HUDEP-2 (cell line): ENCODE results near the gene HSPA1L.
A peak's percentile ranks its signal among the peaks of the same experiment; 100 is the strongest.
"Not testable (repeated sequence)": the region's sequence is repeated elsewhere in the genome, so short reads cannot be mapped to it uniquely, and the experiment has no call there.

ENCODE experiments used
- DNase-seq, 76 experiments: peaks; one replicate each; lab custom pipeline; 2025; ENCODE audit not compliant: unreplicated experiment in 76 of 76; lab: John Stamatoyannopoulos, UW

HSPA1L gene

GRCh38 chr6:31817133-31817928 is 2.2 kb upstream of the HSPA1L start:
- DNase-seq, result not testable (repeated sequence)

- DNase-seq, result peak in 70 of 76 experiments; percentile 36 to 89 (median 73)
Observed at GRCh38 chr6:31814677-31815024, 432 bp downstream of the HSPA1L start.

GRCh38 chr6:31813465-31813849 is 1.6 kb downstream of the HSPA1L start:
- no peak for DNase-seq

- DNase-seq, result no peak
Observed at GRCh38 chr6:31811645-31812044, 3.4 kb downstream of the HSPA1L start.

- DNase-seq, result not testable (repeated sequence)
Observed at GRCh38 chr6:31808599-31808998, 6.5 kb downstream of the HSPA1L start.

- peak in 73 of 76 experiments; percentile 84 to 99 (median 97) for DNase-seq
Observed at GRCh38 chr6:31806470-31807272, 8.4 kb downstream of the HSPA1L start, which contains the start of gene LSM2. Gene LSM2 (minus strand): TSS chr6:31806966. CDS start chr6:31806757, 209 bp downstream.

- DNase-seq, result peak in 2 of 76 experiments; percentile 37 to 40
Observed at GRCh38 chr6:31805939-31806469, 9.1 kb downstream of the HSPA1L start.

GRCh38 chr6:31801031-31801927 is 13.8 kb downstream of the HSPA1L start:
- DNase-seq, result not testable (repeated sequence)

GRCh38 chr6:31799781-31800180 is 15.3 kb downstream of the HSPA1L start:
- no peak for DNase-seq

GRCh38 chr6:31797588-31797987 is 17.5 kb downstream of the HSPA1L start:
- DNase-seq, result no peak

- no peak for DNase-seq
Observed at GRCh38 chr6:31796993-31797385, 18.1 kb downstream of the HSPA1L start.

- DNase-seq, result peak in 74 of 76 experiments; percentile 72 to 99 (median 92)
Observed at GRCh38 chr6:31795616-31796298, 19.3 kb downstream of the HSPA1L start, which contains the start of gene VARS1. Gene VARS1 (minus strand): TSS chr6:31795752. CDS start chr6:31795217, 535 bp downstream.

GRCh38 chr6:31794866-31795615 is 20.0 kb downstream of the HSPA1L start:
- DNase-seq, result peak in 11 of 76 experiments; percentile 32 to 98 (median 74)

- peak in 30 of 76 experiments; percentile 11 to 69 (median 42) for DNase-seq
Observed at GRCh38 chr6:31794294-31794865, 20.7 kb downstream of the HSPA1L start.

- DNase-seq, result not testable (repeated sequence)
Observed at GRCh38 chr6:31793927-31794245, 21.2 kb downstream of the HSPA1L start.

- no peak for DNase-seq
Observed at GRCh38 chr6:31792761-31793171, 22.3 kb downstream of the HSPA1L start.

GRCh38 chr6:31792090-31792374 is 23.1 kb downstream of the HSPA1L start:
- no peak for DNase-seq

GRCh38 chr6:31791324-31792089 is 23.6 kb downstream of the HSPA1L start:
- DNase-seq, result peak in 40 of 76 experiments; percentile 13 to 66 (median 40)
